Lung (tissue), 13 donors: Measurements from ENCODE around the gene DOCK4. TPM values are rescaled to one million over a fixed set of nuclear protein-coding genes. Genes with fewer than 3 reads are reported as not detected.

Experiments used
- ATAC-seq: fragments of 200-7000 bp; cut with Tn5 transposase; one replicate; pipeline ENCODE4 v1.9.1; 2020; ENCODE audit warnings: moderate number of reproducible peaks; ENCODE audit not compliant: insufficient read depth, low FRiP score
- DNase-seq, 3 donors: peaks; one replicate each; pipeline ENCODE4 v3.0.0-alpha.2; 2013 to 2017
- H3K27ac ChIP-seq, 2 donors: one replicate each; pipeline ENCODE4 v1.5.1; 2013; ENCODE audit warnings: mild to moderate bottlenecking in 2 of 2, moderate library complexity in 2 of 2, control low read depth in 1 of 2, inconsistent platforms in 1 of 2, low read depth in 1 of 2, low read length in 1 of 2
- H3K27me3 ChIP-seq, 3 donors: one replicate each; pipeline ENCODE4 v1.5.1; 2013; ENCODE audit warnings: low read length in 2 of 3; ENCODE audit not compliant: control insufficient read depth in 3 of 3, insufficient read depth in 3 of 3
- H3K36me3 ChIP-seq, 4 donors: one replicate each; pipeline ENCODE4 v1.5.1; 2013; ENCODE audit warnings: low read length in 4 of 4, mild to moderate bottlenecking in 1 of 4, moderate library complexity in 1 of 4; ENCODE audit not compliant: control insufficient read depth in 4 of 4, insufficient read depth in 4 of 4
- H3K4me1 ChIP-seq, 5 donors: one replicate each; pipeline ENCODE4 v1.5.1; 2013; ENCODE audit warnings: low read length in 5 of 5, mild to moderate bottlenecking in 2 of 5, moderate library complexity in 1 of 5; ENCODE audit not compliant: control insufficient read depth in 5 of 5, insufficient read depth in 5 of 5
- H3K4me3 ChIP-seq: one replicate; pipeline ENCODE4 v1.5.1; 2013; ENCODE audit warnings: mild to moderate bottlenecking, control low read depth, moderate library complexity
- H3K9ac ChIP-seq, 2 donors: one replicate each; pipeline ENCODE4 v1.5.1; 2013; ENCODE audit warnings: low read length in 2 of 2, control low read depth in 1 of 2; ENCODE audit not compliant: insufficient read depth in 1 of 2
- H3K9me3 ChIP-seq, 4 donors: one replicate each; pipeline ENCODE4 v1.5.1; 2013; ENCODE audit warnings: low read length in 3 of 4, mild to moderate bottlenecking in 1 of 4, moderate library complexity in 1 of 4; ENCODE audit not compliant: control insufficient read depth in 4 of 4, insufficient read depth in 3 of 4
- CTCF ChIP-seq: IDR thresholded peaks from 2 replicates; pipeline ENCODE4 v1.5.1; 2012; ENCODE audit warnings: mild to moderate bottlenecking; ENCODE audit errors: control extremely low read depth, extremely low read depth
- WGBS, 2 donors: extraction: QIAGEN DNeasy Blood & Tissue Kit; methylation state at CpG; one replicate each; pipeline ENCODE4 v1.1.7; 2013; 5-methylcytosine and 5-hydroxymethylcytosine counted together
- polyA plus RNA-seq, 2 donors: library from polyadenylated mRNA; stranded (reverse); fragments of 200-250 nt; gene quantifications; one replicate each; pipeline ENCODE4 v1.2.1, GENCODE V29; 2013
- small RNA-seq: library from RNA; depleted of rRNA; stranded (forward); fragments of <200 nt; gene quantifications from one replicate; pipeline ENCODE3, GENCODE V24; 2014; ENCODE audit warnings: low replicate concordance
- total RNA-seq, 2 donors: library from RNA; depleted of rRNA in 1 of 2; stranded (reverse); fragments of >200 nt in 1 of 2; gene quantifications; one replicate each; pipeline ENCODE4 v1.2.1, GENCODE V29; 2014 to 2021
- donor health status: control.
- donor health status: control.
- donor health status: Bipolar disorder and iron deficiency.
- donor health status: healthy.
- donor health status: DM: yes; HTN: yes; CAD: no.

DOCK4 gene
- total and polyA plus RNA-seq, 4 donors: 18.7 to 163 (median 40.3) TPM

GRCh38 chr7:111676811-111677210 is 529.4 kb downstream of the DOCK4 start:
- Histone ChIP-seq H3K9me3 (no peaks in the 10 kb centered on the region), H3K9ac (no peak overlapping the region), H3K4me3 (no peak overlapping the region), H3K4me1 (no peaks in the 10 kb centered on the region), H3K27me3 (no peaks in the 10 kb centered on the region), H3K27ac (no peak overlapping the region), H3K36me3 (no peaks in the 10 kb centered on the region)
- TF ChIP-seq CTCF: no peak
- no peak for ATAC-seq
- DNase-seq: no peak
- WGBS, 2 donors: 28 to 49% methylated on average over 2 of the region's 2 CpGs

Small RNAs within 50 kb of the gene (small RNA-seq; reads per million reads assigned to genes)
- not detected for gene RNA5SP237

Other genes starting within 250 kb of the DOCK4 start
- gene ZNF277, start 296 bp upstream of the DOCK4 start, total RNA-seq: 10 to 100 TPM; 23.0 to 47.6 TPM
- 10 to 100 TPM; 11.9 to 26.8 TPM for gene ZNF277, start 296 bp upstream of the DOCK4 start, polyA plus RNA-seq
- 10 to 100 TPM; 37.2 to 98.2 TPM for gene IFRD1, start 244.1 kb upstream of the DOCK4 start, total RNA-seq
- 10 to 100 TPM; 39.1 to 42.4 TPM for gene IFRD1, start 244.1 kb upstream of the DOCK4 start, polyA plus RNA-seq